HG02970 (cell line): ENCODE measurements around the gene MFRP.

Experiments
- ATAC-seq: cut with Tn5 transposase; IDR thresholded peaks from one replicate; pipeline ENCODE4 v1.9.1; 2021; ENCODE audit warnings: mild to moderate bottlenecking, moderate library complexity, moderate number of reproducible peaks; ENCODE audit not compliant: unreplicated experiment, low FRiP score

MFRP gene

DNA sequence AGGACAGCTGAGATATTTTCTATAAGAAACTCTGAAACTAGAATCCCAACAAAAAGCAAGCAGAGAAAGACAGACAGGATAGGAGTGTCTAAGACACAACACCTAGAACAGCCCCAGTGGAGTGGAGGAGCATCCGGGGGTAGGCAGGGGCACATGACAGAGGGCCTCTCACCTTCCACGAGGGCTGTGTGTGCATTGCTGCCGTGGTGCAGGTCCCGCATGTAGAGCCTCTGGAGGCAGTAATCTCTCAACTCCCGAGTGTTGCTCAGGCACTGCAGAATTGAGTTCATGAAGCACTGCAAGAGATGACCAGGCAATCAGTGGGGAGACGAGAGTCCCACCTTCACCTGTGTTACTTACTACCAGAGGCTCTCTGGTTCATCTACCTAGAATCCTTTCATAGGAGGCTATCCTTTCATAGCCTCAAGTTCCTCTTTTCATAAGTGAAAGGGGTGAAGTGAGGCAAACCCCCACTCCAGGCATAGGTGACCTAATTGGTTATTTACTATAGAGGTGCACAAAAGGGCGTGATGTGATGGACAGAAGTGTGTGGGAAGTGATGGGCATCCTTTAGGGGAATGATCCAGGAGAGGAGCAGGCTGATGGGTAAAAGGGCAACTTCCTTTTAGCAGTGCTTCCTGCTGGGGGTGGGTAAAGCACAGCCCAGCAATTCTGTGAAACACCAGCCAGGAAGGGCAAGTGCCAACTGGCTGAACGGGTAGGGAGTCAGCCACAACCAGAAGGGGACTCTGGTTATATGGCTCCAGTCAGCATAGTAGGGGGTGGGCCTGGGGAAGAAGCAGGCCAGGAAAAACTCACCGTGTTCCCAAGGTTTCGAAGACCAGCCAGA, 13.1 kb upstream of the MFRP start:
- no peak for ATAC-seq

DNA sequence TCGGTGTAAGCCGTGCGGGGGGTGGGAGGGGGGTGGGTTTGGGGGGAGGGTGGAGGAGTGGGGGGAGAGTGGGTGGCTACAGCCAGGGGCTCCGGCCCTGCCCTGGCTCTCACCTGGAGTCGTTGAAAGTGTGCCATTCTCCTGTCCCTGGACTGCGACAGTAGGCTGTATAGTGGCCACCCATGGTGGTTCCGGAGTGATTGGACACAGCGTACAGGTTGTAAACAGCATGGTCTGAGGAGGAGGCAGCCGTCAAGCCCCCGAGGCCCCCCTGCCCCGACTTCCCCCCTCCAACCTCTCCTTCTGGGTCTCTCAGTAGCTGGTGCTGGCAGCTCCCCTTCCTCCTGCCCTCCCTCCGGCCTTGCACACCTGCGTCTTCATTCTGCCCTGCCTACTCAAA, 10.6 kb upstream of the MFRP start:
- ATAC-seq, result no peak

DNA sequence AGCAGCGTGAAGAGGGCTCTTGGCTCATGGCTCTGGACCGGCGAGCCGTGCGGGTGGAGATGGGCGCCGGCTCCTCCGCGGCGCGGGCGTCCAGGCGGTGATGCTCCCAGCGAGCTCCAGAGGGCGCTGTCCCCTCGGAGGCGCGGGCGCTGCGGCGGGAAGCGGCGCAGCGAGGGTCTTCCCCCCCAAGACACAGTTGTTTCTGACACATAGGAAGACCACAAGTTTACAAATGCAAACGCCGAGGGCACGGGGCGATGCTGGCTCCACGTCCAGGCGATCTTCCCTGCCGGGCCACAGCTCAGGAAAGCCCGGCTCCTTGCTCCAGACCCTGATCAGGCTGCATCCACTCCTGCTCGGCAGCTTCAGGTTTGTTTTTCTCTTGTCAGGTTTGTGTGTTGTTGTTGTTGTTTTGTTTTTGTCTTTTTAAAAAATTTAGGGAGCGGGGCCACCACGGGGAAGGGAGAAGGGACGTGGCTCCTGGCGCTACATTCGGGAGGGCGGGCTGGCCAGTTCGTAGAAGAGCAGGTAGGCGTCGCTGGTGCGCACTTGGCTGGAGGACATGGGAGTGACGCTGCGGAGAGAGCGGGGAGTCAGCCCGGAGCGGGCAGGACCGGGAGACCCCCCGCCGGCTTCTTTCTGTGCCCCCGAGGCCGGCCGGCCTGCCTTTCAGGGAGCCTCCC, 10.0 kb upstream of the MFRP start:
- no peak for ATAC-seq

- ATAC-seq, result no peak
These were observed 8.8 kb upstream of the MFRP start for GRCh38 chr11:119355091-119355843.

DNA sequence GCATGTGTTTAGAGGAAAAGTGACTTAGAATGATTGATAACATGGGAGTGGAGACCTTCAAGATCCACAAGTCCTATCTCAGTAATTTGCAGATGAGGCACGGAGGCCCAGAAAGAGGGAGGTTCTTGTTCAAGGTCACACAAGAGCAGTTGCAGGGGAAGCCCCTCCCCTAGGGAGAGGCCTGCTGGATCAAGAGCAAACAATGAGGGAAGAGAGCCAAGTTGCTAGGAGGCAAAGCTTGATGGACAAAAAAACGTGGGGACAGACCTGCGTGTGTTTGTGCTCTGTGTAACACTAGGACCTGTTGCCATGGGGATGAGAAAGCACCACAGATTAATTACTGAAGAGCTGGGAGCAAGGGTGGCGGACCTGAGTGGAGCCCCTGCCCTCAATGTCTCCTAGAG, 6.4 kb upstream of the MFRP start:
- no peak for ATAC-seq

- no peak for ATAC-seq
These were observed 4.7 kb upstream of the MFRP start for GRCh38 chr11:119351232-119351631.

GRCh38 chr11:119350302-119350701, 3.8 kb upstream of the MFRP start:
- ATAC-seq, result no peak

GRCh38 chr11:119347940-119348605, 1.6 kb upstream of the MFRP start:
- ATAC-seq, result no peak

DNA sequence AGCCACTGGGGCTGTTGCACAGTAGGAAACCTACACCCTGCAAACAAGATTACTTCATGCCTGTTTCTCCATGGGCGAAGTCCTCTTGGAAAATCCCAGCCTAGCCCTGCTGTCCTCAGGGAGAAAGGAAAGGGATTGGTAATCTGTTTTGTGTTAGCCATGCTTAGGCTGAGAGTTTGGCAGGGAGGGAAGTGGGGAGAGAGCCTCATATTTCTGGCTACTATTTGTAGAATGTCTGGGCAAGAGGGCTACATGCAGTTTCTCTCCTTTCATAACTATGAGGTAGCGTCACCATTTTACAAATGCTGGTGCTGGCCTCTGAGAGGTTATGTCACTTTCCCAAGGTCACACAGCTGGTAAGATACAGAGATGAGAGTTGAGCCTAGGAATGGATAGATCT, 737 bp upstream of the MFRP start:
- ATAC-seq, result no peak

GRCh38 chr11:119345685-119346084, 820 bp downstream of the MFRP start:
- ATAC-seq, result no peak

- no peak for ATAC-seq
These were observed 2.1 kb downstream of the MFRP start for GRCh38 chr11:119344291-119345010.

DNA sequence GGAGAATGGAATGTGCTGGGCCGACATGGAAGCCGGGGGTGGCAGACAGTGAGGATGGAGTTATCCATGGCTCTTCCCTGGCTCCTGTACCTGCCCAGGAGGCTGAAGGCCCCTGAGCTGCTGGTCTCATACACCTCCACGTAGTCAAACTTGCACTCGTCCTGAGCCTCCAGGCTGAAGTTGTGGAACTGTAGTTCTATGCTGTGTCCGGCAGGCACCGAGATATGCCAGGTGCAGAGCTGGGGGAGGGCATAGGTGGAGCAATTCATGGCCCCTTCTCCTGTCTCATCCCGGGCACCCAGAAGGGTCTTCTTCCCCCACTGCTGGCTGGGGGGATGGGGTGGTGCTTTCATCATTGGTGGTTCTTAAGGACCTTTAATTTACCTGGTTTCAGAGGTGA, 2.8 kb downstream of the MFRP start:
- no peak for ATAC-seq

GRCh38 chr11:119342362-119343130, 4.0 kb downstream of the MFRP start:
- no peak for ATAC-seq

GRCh38 chr11:119342023-119342300, 4.5 kb downstream of the MFRP start:
- ATAC-seq, result no peak

- ATAC-seq, result no peak
These were observed 5.1 kb downstream of the MFRP start for GRCh38 chr11:119341222-119342022.

GRCh38 chr11:119340335-119341221, 5.9 kb downstream of the MFRP start, which contains the start of gene C1QTNF5:
Gene C1QTNF5, minus strand, starts transcription at chr11:119340883. Its CDS starts 486 bp downstream, at chr11:119340397.
- no peak for ATAC-seq

DNA sequence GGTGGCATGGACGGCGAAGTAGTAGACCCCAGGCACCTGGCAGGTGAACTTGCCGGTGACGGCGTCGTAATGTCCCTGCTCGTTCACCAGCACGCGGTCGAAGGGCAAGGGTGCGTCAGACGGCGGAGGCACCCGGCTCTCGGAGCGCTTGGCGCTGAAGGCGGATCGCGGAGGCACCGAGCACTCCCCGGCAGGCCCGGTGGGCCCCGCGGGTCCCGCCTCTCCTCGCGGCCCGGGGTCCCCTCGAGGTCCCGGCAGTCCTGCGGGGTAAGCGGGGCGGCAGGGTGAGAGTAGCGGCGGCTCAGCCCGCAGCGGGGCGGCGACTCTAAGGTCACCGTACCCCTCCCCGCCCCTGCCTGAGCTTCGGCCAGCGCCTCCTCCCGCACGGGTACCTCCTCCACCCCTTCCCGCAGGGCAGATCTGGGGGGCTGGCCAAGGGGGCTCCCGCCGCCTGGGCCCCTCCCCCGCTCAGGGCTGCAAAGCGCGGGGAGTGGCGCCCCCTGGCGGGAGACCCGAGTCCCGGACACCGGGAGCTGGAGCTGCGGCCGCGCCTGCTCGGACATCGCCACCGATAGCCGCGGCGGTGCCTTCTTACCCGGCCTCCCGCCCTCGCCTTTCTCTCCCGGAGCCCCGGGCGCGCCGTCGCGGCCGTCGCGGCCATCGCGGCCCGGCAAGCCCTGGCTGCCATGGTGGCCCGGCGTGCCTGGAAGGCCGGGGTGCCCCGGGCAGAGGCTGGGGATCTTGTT, 6.7 kb downstream of the MFRP start:
- ATAC-seq, result no peak
